ENCODE measurements around the gene POF1B.
A peak's percentile ranks its signal among the peaks of the same experiment; 100 is the strongest.
"Not testable (repeated sequence)": the region's sequence is repeated elsewhere in the genome, so short reads cannot be mapped to it uniquely, and the experiment has no call there.

POF1B gene

GRCh38 chrX:85379174-85379907 is at the start of gene POF1B:
Gene POF1B, minus strand, starts transcription at chrX:85379665. Its CDS starts 211 bp downstream, at chrX:85379454.
- DNase-seq = no peak

GRCh38 chrX:85429066-85429465 is 49.6 kb upstream of the POF1B start:
- no peak for DNase-seq

- no peak for DNase-seq
These were observed 39.8 kb upstream of the POF1B start for GRCh38 chrX:85419293-85419692.

- no peak for DNase-seq
These were observed 12.4 kb upstream of the POF1B start for GRCh38 chrX:85391878-85392238.

GRCh38 chrX:85391185-85391877 is 11.9 kb upstream of the POF1B start:
- no peak for DNase-seq

- DNase-seq = no peak
These were observed 2.1 kb upstream of the POF1B start for GRCh38 chrX:85381602-85382001.

GRCh38 chrX:85378461-85378860 is 1.0 kb downstream of the POF1B start:
- no peak for DNase-seq

GRCh38 chrX:85375333-85375738 is 4.1 kb downstream of the POF1B start:
- peak; percentile 19 for DNase-seq

GRCh38 chrX:85365370-85365995 is 14.0 kb downstream of the POF1B start:
- no peak for DNase-seq

- no peak for DNase-seq
These were observed 20.4 kb downstream of the POF1B start for GRCh38 chrX:85359051-85359450.

GRCh38 chrX:85345523-85345922 is 33.9 kb downstream of the POF1B start:
- DNase-seq = no peak

- no peak for DNase-seq
These were observed 52.5 kb downstream of the POF1B start for GRCh38 chrX:85327060-85327333.

GRCh38 chrX:85326234-85327059 is 53.0 kb downstream of the POF1B start:
- DNase-seq = no peak

- DNase-seq = not testable (repeated sequence)
These were observed 68.1 kb downstream of the POF1B start for GRCh38 chrX:85311348-85311747.

GRCh38 chrX:85309717-85310116 is 69.7 kb downstream of the POF1B start:
- no peak for DNase-seq

GRCh38 chrX:85303544-85303943 is 75.9 kb downstream of the POF1B start:
- DNase-seq = no peak

GRCh38 chrX:85288992-85289723 is 90.3 kb downstream of the POF1B start:
- no peak for DNase-seq

GRCh38 chrX:85285286-85285685 is 94.2 kb downstream of the POF1B start:
- not testable (repeated sequence) for DNase-seq

GRCh38 chrX:85244450-85245211 is 134.8 kb downstream of the POF1B start:
- DNase-seq = peak; percentile 84

- DNase-seq = peak; percentile 95
These were observed 135.6 kb downstream of the POF1B start, which contains the start of the genes SATL1 and ZNF711 for GRCh38 chrX:85243761-85244449. Gene SATL1, minus strand, starts transcription at chrX:85243779. Its CDS starts 134,811 bp downstream, at chrX:85108968. Gene ZNF711, plus strand, starts transcription at chrX:85243991. Its CDS starts 3,582 bp downstream, at chrX:85247573.

- no peak for DNase-seq
These were observed 136.3 kb downstream of the POF1B start for GRCh38 chrX:85243155-85243554.

Measured in eye (tissue), 1 donor.